NT2/D1 (cell line): ENCODE measurements around the gene SYT6.

Experiments
- SUZ12 ChIP-seq: IDR thresholded peaks from 2 replicates; pipeline ENCODE4 v1.6.1; 2011; ENCODE audit not compliant: insufficient read length, insufficient read depth; ENCODE audit errors: extremely low read depth
- ZNF274 ChIP-seq: IDR thresholded peaks from 2 replicates; pipeline ENCODE4 v1.6.1; 2011; ENCODE audit warnings: mild to moderate bottlenecking, low read depth, low read length

GRCh38 chr1:114159941-114160340 is 6.3 kb upstream of the SYT6 start:
- TF ChIP-seq ZNF274, result no peak
- no peak for TF ChIP-seq SUZ12
